DMS 273 treated with DMSO at 0.1 percent for 48 hours (cell line): Measurements from ENCODE around the gene FNDC3B.

Source experiments
- DNase-seq: peaks from one replicate; lab custom pipeline; 2025; lab: John Stamatoyannopoulos, UW

The FNDC3B gene

DNA sequence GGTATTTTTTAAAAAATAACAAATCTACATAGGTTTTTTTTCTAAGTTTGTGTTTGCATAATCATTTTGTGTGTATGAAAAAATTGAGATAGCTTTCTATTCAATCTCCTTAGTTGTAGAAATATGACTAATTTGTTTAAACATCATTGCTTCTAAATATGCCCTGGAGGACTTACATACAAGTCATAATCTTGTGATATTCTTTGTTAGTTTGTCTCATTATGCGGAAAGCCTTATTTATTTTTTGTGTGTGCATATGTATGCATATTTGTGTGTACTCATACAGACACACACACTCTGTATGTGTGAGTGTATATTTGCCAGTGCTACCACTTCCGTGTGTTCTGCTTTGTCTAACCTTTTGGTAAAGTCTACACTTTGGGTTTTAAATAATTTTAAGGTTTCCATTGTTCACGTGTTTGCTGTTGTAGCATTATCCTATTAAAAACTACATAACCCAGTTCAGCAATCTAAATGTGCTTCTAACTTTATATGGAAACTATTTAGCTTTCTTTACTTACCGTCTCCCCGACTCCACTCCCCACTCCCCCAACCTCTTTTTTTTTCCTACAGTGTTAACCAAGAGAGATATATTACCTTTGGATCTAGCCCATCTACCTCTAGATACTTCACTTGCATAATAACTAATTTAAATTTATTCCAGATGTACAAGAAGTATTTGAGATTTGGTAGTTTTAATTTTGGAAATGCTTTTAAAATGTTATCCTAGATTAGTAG is 111.7 kb downstream of the FNDC3B start:
- DNase-seq, result no peak

- no peak for DNase-seq
These were observed 112.6 kb downstream of the FNDC3B start for GRCh38 chr3:172151651-172152649.

DNA sequence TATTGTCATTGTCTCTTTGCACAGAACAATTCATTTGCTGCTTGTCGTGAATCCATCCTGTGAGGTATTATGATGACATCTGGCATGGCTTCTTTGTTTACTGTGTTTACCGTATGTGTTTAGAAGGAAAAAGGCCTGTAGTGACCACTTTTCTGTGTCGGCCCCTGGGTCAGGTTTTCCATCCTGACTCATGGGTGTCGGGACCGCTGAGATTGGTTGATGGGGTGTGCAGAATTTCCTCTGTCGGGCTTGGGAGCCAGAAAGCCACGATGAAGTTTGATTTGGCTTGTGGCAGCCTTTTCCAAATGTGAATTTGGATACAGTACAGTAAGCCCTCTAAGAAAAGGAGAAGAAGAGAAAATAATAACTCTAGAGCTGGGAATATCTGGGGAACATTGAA is 113.5 kb downstream of the FNDC3B start:
- no peak for DNase-seq

GRCh38 chr3:172153335-172153861 is 114.0 kb downstream of the FNDC3B start:
- DNase-seq, result no peak

- DNase-seq, result no peak
These were observed 115.6 kb downstream of the FNDC3B start for GRCh38 chr3:172154768-172155664.

- no peak for DNase-seq
These were observed 116.7 kb downstream of the FNDC3B start for GRCh38 chr3:172155897-172156585.

DNA sequence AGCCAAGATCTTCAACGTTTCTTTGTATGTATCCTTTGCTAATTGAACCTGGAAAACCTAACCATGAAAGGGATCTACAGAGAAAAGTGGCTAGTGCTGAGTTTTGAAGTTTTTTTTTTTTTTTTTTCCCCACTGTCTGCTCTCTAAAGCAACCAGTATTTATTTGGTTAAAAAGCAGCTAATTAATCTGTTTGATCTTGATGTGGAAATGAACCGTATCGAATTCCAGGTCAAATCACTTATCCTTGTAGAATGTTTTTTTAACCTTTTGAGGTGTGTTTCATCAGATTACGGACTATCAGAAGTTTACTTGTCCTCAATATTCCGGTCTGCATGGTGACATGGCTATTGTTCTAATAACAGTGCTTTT is 117.2 kb downstream of the FNDC3B start:
- DNase-seq, result no peak

- DNase-seq, result peak; percentile 58
These were observed 118.3 kb downstream of the FNDC3B start for GRCh38 chr3:172157564-172158258.

DNA sequence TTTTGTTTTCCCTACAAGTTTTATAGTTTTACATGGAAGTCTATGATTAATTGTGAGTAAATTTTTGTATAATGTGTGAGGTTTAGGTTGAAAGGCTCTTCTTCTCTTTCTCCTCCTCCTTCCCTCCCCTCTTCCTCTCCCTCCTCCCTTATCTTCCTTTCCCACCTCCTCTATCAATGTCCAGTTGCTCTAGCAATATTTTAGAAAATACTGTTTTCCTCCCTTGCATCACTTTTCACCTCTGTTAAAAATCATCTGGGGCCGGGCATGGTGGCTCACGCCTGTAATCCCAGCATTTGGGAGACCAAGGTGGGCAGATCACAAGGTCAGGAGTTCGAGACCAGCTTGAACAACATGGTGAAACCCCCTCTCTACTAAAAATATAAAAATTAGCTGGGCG is 119.4 kb downstream of the FNDC3B start:
- no peak for DNase-seq

GRCh38 chr3:172159376-172159775 is 120.0 kb downstream of the FNDC3B start:
- DNase-seq, result no peak

- no peak for DNase-seq
These were observed 120.7 kb downstream of the FNDC3B start for GRCh38 chr3:172159962-172160538.

- no peak for DNase-seq
These were observed 121.9 kb downstream of the FNDC3B start for GRCh38 chr3:172161133-172161789.

DNA sequence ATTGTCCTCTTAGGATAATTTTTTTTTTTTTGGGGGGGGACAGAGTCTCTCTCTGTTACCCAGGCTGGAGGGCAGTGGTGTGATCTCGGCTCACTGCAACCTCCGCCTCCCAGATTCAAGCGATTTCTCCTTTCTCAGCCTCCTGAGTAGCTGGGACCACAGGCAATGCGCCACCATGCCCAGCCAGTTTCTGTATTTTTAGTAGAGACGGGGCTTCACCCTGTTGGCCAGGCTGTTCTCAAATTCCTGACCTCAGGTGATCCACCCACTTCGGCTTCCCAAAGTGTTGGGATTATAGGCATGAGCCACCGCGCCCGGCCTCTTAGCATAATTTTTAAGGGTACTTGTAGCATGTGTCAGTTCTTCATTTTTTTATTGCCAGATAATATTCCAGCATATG is 122.6 kb downstream of the FNDC3B start:
- no peak for DNase-seq

DNA sequence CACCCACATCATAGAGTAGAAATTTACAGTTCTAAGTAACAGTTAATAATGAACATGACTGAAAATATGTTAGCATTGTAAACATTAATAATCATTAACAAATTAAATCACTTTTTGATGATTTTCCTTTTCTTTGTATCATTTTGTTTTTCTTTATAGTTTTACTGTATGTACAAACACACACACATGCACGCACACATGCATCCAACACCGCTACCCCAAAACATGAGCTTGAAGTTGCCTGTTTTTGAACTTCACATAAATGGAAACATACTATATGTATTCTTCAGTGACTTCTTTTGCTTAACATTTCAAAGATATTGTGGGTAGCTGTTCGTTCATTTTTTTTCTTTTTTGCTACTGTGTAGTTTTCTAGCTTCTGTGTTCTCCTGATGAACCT is 123.9 kb downstream of the FNDC3B start:
- DNase-seq, result no peak

DNA sequence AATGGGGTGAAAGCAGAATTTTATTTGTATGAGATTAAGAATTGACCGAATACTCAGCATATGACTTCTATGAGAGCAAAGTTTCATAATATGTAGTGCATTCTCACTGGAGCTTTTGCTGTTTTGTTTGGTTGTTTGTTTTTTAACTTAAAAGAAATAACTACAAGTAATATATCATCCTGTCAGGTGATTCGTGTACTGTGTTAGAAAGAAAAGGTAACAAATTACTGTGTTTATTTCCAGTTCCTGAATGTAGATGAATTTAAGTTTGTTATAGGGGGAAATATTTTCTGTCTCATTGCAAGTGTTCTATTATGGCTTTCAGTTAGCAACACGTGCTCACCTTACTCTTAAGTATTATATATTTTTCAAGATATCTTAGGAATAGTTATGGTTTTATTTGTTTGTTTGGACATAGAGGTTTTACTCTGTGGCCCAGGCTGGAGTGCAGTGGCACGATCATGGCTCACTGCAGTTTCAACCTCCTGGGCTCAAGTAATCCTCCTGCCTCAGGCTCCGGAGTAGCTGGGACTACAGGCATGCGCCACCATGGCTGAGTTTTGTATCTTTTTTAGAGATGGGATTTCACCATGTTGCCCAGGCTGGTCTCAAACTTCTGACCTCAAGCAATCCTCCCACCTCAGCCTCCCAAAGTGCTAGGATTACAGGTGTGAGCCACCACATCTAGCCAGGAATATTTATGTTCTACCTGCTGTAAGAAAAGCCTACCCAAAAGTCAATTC is 125.4 kb downstream of the FNDC3B start:
- no peak for DNase-seq

DNA sequence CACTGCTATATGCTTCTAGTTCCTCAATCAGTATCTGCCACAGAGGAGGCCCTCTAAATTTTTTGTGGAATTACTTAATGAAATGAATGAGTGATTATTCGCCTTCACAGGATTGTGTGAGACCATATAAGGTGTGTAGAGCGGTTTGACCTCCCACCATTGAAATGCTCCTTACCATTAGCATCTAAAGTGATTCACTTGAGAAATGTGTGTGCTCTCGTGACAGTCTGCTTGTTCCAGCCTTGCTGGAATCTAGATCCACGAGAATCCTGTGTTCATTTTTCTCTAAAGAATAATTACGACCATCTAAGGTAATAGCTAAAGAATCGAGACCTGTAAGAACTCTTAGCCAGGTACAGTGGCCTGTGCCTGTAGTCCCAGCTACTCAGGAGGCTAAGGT is 126.9 kb downstream of the FNDC3B start:
- DNase-seq, result no peak

- DNase-seq, result no peak
These were observed 127.5 kb downstream of the FNDC3B start for GRCh38 chr3:172166890-172167289.

GRCh38 chr3:172167892-172168648 is 128.7 kb downstream of the FNDC3B start:
- no peak for DNase-seq
